Dendritic cell treated with granulocyte-macrophage colony-stimulating factor and Interleukin-4, amounts not matched to agents 40 ng/mL and 50 ng/mL, for 4 days (primary cell): ENCODE data around the gene CLEC1B.
"Not testable (repeated sequence)": the region's sequence is repeated elsewhere in the genome, so short reads cannot be mapped to it uniquely, and the experiment has no call there.

Experiments used
- H3K27ac Mint-ChIP-seq: one replicate; pipeline ENCODE4 v1.8.0; 2022; ENCODE audit warnings: mild to moderate bottlenecking, mixed read lengths
- H3K27me3 Mint-ChIP-seq: one replicate; pipeline ENCODE4 v1.8.0; 2022; ENCODE audit warnings: mild to moderate bottlenecking, mixed read lengths
- H3K36me3 Mint-ChIP-seq: one replicate; pipeline ENCODE4 v1.8.0; 2022; ENCODE audit warnings: low read depth, mixed read lengths
- H3K4me1 Mint-ChIP-seq: one replicate; pipeline ENCODE4 v1.8.0; 2022; ENCODE audit warnings: low read depth, mixed read lengths
- H3K4me3 Mint-ChIP-seq: one replicate; pipeline ENCODE4 v1.8.0; 2022; ENCODE audit warnings: mild to moderate bottlenecking, moderate library complexity, mixed read lengths
- H3K9me3 Mint-ChIP-seq: one replicate; pipeline ENCODE4 v1.8.0; 2022; ENCODE audit warnings: mixed read lengths
- intact Hi-C: fragments of 100-400 bp; cut with micrococcal nuclease; formaldehyde crosslinking; loops from one replicate; pipeline ENCODE4 v1.15.0; 2022

The CLEC1B gene

GRCh38 chr12:9999016-9999415, at the start of gene CLEC1B:
Gene CLEC1B, minus strand, starts transcription at chr12:9999121. Its CDS starts 21 bp downstream, at chr12:9999100.
- Mint-ChIP-seq H3K36me3 (no peaks in the 10 kb centered on the region), H3K4me3 (no peak within 1 kb of the TSS), H3K27me3 (no peaks in the 10 kb centered on the region), H3K27ac (no peak within 1 kb of the TSS), H3K9me3 (no peaks in the 10 kb centered on the region), H3K4me1 (no peaks in the 10 kb centered on the region)
- intact Hi-C loops = loop anchor here (10.0 kb wide), 2 partner anchors 184 to 254 kb away; no protein-coding TSS in a partner anchor

GRCh38 chr12:10048526-10048925, 49.6 kb upstream of the CLEC1B start:
- Mint-ChIP-seq H3K9me3 (peaks cover 9% of the 10 kb centered on the region), H3K4me1 (peaks cover 16% of the 10 kb centered on the region), H3K36me3 (no peaks in the 10 kb centered on the region), H3K4me3 (no peak overlapping the region), H3K27me3 (no peaks in the 10 kb centered on the region), H3K27ac (no peak overlapping the region)
- intact Hi-C loops = no loop called here

- Mint-ChIP-seq H3K4me3 (no peak overlapping the region), H3K9me3 (no peaks in the 10 kb centered on the region), H3K36me3 (no peaks in the 10 kb centered on the region), H3K27ac (no peak overlapping the region), H3K4me1 (peaks cover 26% of the 10 kb centered on the region), H3K27me3 (no peaks in the 10 kb centered on the region)
- intact Hi-C loops = loop anchor here (5.0 kb wide), 1 partner anchor 35 kb away; no protein-coding TSS in a partner anchor
These were observed 43.2 kb upstream of the CLEC1B start for GRCh38 chr12:10042167-10042566.

GRCh38 chr12:10033783-10034545, 35.0 kb upstream of the CLEC1B start:
- Mint-ChIP-seq H3K4me1 (peaks cover 48% of the 10 kb centered on the region), H3K27me3 (no peaks in the 10 kb centered on the region), H3K36me3 (no peaks in the 10 kb centered on the region), H3K4me3 (no peak overlapping the region), H3K27ac (peak overlapping the region; percentile 62), H3K9me3 (no peaks in the 10 kb centered on the region)
- intact Hi-C loops = loop anchor here (1.0 kb wide), 1 partner anchor 106 kb away; no protein-coding TSS in a partner anchor

- H3K9me3 Mint-ChIP-seq = no peaks in the 10 kb centered on the region
- no peaks in the 10 kb centered on the region for H3K27me3 Mint-ChIP-seq
- intact Hi-C loops = no loop called here
- no peaks in the 10 kb centered on the region for H3K36me3 Mint-ChIP-seq
- peak overlapping the region; percentile 55 for H3K27ac Mint-ChIP-seq
- H3K4me3 Mint-ChIP-seq = no peak overlapping the region
- H3K4me1 Mint-ChIP-seq = peaks cover 45% of the 10 kb centered on the region
These were observed 32.9 kb upstream of the CLEC1B start for GRCh38 chr12:10031771-10032175.

GRCh38 chr12:10031321-10031720, 32.4 kb upstream of the CLEC1B start:
- no peaks in the 10 kb centered on the region for H3K9me3 Mint-ChIP-seq

GRCh38 chr12:10030446-10030845, 31.5 kb upstream of the CLEC1B start, which contains the start of gene CLEC9A:
Gene CLEC9A, plus strand, starts transcription at chr12:10030682. Its CDS starts 22,006 bp downstream, at chr12:10052688.
- Mint-ChIP-seq H3K9me3 (no peaks in the 10 kb centered on the region), H3K27ac (peak within 1 kb of the TSS; percentile 55), H3K4me1 (peaks cover 46% of the 10 kb centered on the region), H3K4me3 (no peak within 1 kb of the TSS), H3K36me3 (no peaks in the 10 kb centered on the region), H3K27me3 (no peaks in the 10 kb centered on the region)
- intact Hi-C loops = no loop called here

More at GRCh38 chr12:10031321-10031720, 32.4 kb upstream of the CLEC1B start:
- peak overlapping the region; percentile 55 for H3K27ac Mint-ChIP-seq
- H3K27me3 Mint-ChIP-seq = no peaks in the 10 kb centered on the region
- H3K36me3 Mint-ChIP-seq = no peaks in the 10 kb centered on the region
- H3K4me1 Mint-ChIP-seq = peaks cover 45% of the 10 kb centered on the region
- no peak overlapping the region for H3K4me3 Mint-ChIP-seq
- intact Hi-C loops = no loop called here

GRCh38 chr12:10027721-10028120, 28.8 kb upstream of the CLEC1B start:
- Mint-ChIP-seq H3K27me3 (no peaks in the 10 kb centered on the region), H3K36me3 (no peaks in the 10 kb centered on the region), H3K4me3 (peak overlapping the region; percentile 54), H3K9me3 (no peaks in the 10 kb centered on the region), H3K4me1 (peaks cover 35% of the 10 kb centered on the region), H3K27ac (peak overlapping the region; percentile 92)
- intact Hi-C loops = no loop called here

GRCh38 chr12:10027311-10027710, 28.4 kb upstream of the CLEC1B start:
- Mint-ChIP-seq H3K27ac (peak overlapping the region; percentile 92), H3K4me1 (peaks cover 35% of the 10 kb centered on the region), H3K9me3 (no peaks in the 10 kb centered on the region), H3K4me3 (peak overlapping the region; percentile 54), H3K27me3 (no peaks in the 10 kb centered on the region), H3K36me3 (no peaks in the 10 kb centered on the region)
- intact Hi-C loops = no loop called here

GRCh38 chr12:10026666-10027065, 27.7 kb upstream of the CLEC1B start:
- H3K4me3 Mint-ChIP-seq, H3K27me3 Mint-ChIP-seq, intact Hi-C loops, H3K9me3 Mint-ChIP-seq, H3K27ac Mint-ChIP-seq, H3K36me3 Mint-ChIP-seq: not testable (repeated sequence)
- peaks cover 31% of the 10 kb centered on the region for H3K4me1 Mint-ChIP-seq

GRCh38 chr12:10025236-10025635, 26.3 kb upstream of the CLEC1B start:
- Mint-ChIP-seq H3K9me3 (no peaks in the 10 kb centered on the region), H3K36me3 (no peaks in the 10 kb centered on the region), H3K27me3 (no peaks in the 10 kb centered on the region), H3K4me1 (peaks cover 21% of the 10 kb centered on the region), H3K4me3 (no peak overlapping the region), H3K27ac (no peak overlapping the region)
- intact Hi-C loops = no loop called here

GRCh38 chr12:10021342-10021741, 22.4 kb upstream of the CLEC1B start:
- intact Hi-C loops = no loop called here
- H3K9me3 Mint-ChIP-seq = peaks cover 9% of the 10 kb centered on the region
- H3K27me3 Mint-ChIP-seq = no peaks in the 10 kb centered on the region
- peaks cover 6% of the 10 kb centered on the region for H3K36me3 Mint-ChIP-seq
- H3K27ac Mint-ChIP-seq = no peak overlapping the region
- peaks cover 23% of the 10 kb centered on the region for H3K4me1 Mint-ChIP-seq
- H3K4me3 Mint-ChIP-seq = no peak overlapping the region

GRCh38 chr12:10018386-10018785, 19.5 kb upstream of the CLEC1B start:
- peaks cover 17% of the 10 kb centered on the region for H3K36me3 Mint-ChIP-seq
- H3K9me3 Mint-ChIP-seq = peaks cover 9% of the 10 kb centered on the region
- peaks cover 15% of the 10 kb centered on the region for H3K4me1 Mint-ChIP-seq
- intact Hi-C loops = loop anchor here (10.0 kb wide), 1 partner anchor 264 kb away; no protein-coding TSS in a partner anchor
- peak overlapping the region; percentile 69 for H3K27ac Mint-ChIP-seq
- H3K27me3 Mint-ChIP-seq = no peaks in the 10 kb centered on the region
- peak overlapping the region; percentile 23 for H3K4me3 Mint-ChIP-seq

- H3K4me1 Mint-ChIP-seq = peaks cover 15% of the 10 kb centered on the region
- peaks cover 22% of the 10 kb centered on the region for H3K36me3 Mint-ChIP-seq
- H3K27ac Mint-ChIP-seq = peak overlapping the region; percentile 46
- intact Hi-C loops = loop anchor here (10.0 kb wide), 1 partner anchor 262 kb away; no protein-coding TSS in a partner anchor
- H3K9me3 Mint-ChIP-seq = peaks cover 9% of the 10 kb centered on the region
- no peak overlapping the region for H3K4me3 Mint-ChIP-seq
- no peaks in the 10 kb centered on the region for H3K27me3 Mint-ChIP-seq
These were observed 18.0 kb upstream of the CLEC1B start for GRCh38 chr12:10016881-10017280.
